ENCODE data around the gene SPTBN5.

Gene SPTBN5

GRCh38 chr15:41873711-41874110 is 20.1 kb downstream of the SPTBN5 start:
- Mint-ChIP-seq H3K9me3 (no peaks in the 10 kb centered on the region), H3K27ac (ENCODE audit: low read depth) (peak overlapping the region; percentile 68), H3K4me3 (no peak overlapping the region), H3K27me3 (no peaks in the 10 kb centered on the region), H3K36me3 (ENCODE audit: insufficient read depth) (no peaks in the 10 kb centered on the region), H3K4me1 (peaks cover 17% of the 10 kb centered on the region)
- ATAC-seq (replicated peaks; ENCODE audit: extremely low read depth, poor library complexity, severe bottlenecking) (no peak), DNase-seq (ENCODE audit: low spot score in 2 of 2) (no peak)

GRCh38 chr15:41872166-41872747 is 21.6 kb downstream of the SPTBN5 start:
- H3K9me3 Mint-ChIP-seq, result no peaks in the 10 kb centered on the region
- no peaks in the 10 kb centered on the region for H3K27me3 Mint-ChIP-seq
- H3K4me1 Mint-ChIP-seq, result peaks cover 17% of the 10 kb centered on the region
- H3K4me3 Mint-ChIP-seq, result no peak overlapping the region
- no peak for ATAC-seq (replicated peaks; ENCODE audit: extremely low read depth, poor library complexity, severe bottlenecking)
- no peaks in the 10 kb centered on the region for H3K36me3 Mint-ChIP-seq (ENCODE audit: insufficient read depth)
- H3K27ac Mint-ChIP-seq (ENCODE audit: low read depth), result peak overlapping the region; percentile 54
- DNase-seq (ENCODE audit: low spot score in 2 of 2), result no peak

GRCh38 chr15:41871175-41871905 is 22.5 kb downstream of the SPTBN5 start:
- no peaks in the 10 kb centered on the region for H3K36me3 Mint-ChIP-seq (ENCODE audit: insufficient read depth)
- ATAC-seq (replicated peaks; ENCODE audit: extremely low read depth, poor library complexity, severe bottlenecking) (no peak), DNase-seq (ENCODE audit: low spot score in 2 of 2) (no peak)
- H3K27me3 Mint-ChIP-seq, result no peaks in the 10 kb centered on the region
- H3K4me1 Mint-ChIP-seq, result peaks cover 17% of the 10 kb centered on the region
- peak overlapping the region; percentile 85 for H3K27ac Mint-ChIP-seq (ENCODE audit: low read depth)
- H3K9me3 Mint-ChIP-seq, result no peaks in the 10 kb centered on the region
- no peak overlapping the region for H3K4me3 Mint-ChIP-seq

GRCh38 chr15:41870689-41871081 is 23.2 kb downstream of the SPTBN5 start:
- Mint-ChIP-seq H3K4me1 (peaks cover 17% of the 10 kb centered on the region), H3K27ac (ENCODE audit: low read depth) (peak overlapping the region; percentile 85), H3K9me3 (no peaks in the 10 kb centered on the region), H3K36me3 (ENCODE audit: insufficient read depth) (no peaks in the 10 kb centered on the region), H3K4me3 (no peak overlapping the region), H3K27me3 (no peaks in the 10 kb centered on the region)
- peak; percentile 97 for ATAC-seq (replicated peaks; ENCODE audit: extremely low read depth, poor library complexity, severe bottlenecking)
- peak in 1 of 2 donors; percentile 45 for DNase-seq (ENCODE audit: low spot score in 2 of 2)

GRCh38 chr15:41869770-41870688 is 23.8 kb downstream of the SPTBN5 start:
- no peak overlapping the region for H3K4me3 Mint-ChIP-seq

GRCh38 chr15:41868321-41868720 is 25.5 kb downstream of the SPTBN5 start:
- Mint-ChIP-seq H3K27me3 (no peaks in the 10 kb centered on the region), H3K4me1 (peaks cover 17% of the 10 kb centered on the region), H3K9me3 (no peaks in the 10 kb centered on the region), H3K27ac (ENCODE audit: low read depth) (no peak overlapping the region), H3K4me3 (no peak overlapping the region), H3K36me3 (ENCODE audit: insufficient read depth) (no peaks in the 10 kb centered on the region)
- DNase-seq (ENCODE audit: low spot score in 2 of 2), result no peak
- ATAC-seq (replicated peaks; ENCODE audit: extremely low read depth, poor library complexity, severe bottlenecking), result no peak

More at GRCh38 chr15:41869770-41870688, 23.8 kb downstream of the SPTBN5 start:
- Mint-ChIP-seq H3K4me1 (peaks cover 17% of the 10 kb centered on the region), H3K27ac (ENCODE audit: low read depth) (peak overlapping the region; percentile 85), H3K27me3 (no peaks in the 10 kb centered on the region), H3K36me3 (ENCODE audit: insufficient read depth) (no peaks in the 10 kb centered on the region), H3K9me3 (no peaks in the 10 kb centered on the region)
- no peak for ATAC-seq (replicated peaks; ENCODE audit: extremely low read depth, poor library complexity, severe bottlenecking)
- DNase-seq (ENCODE audit: low spot score in 2 of 2), result no peak

GRCh38 chr15:41866872-41867579 is 26.8 kb downstream of the SPTBN5 start:
- H3K4me1 Mint-ChIP-seq, result peaks cover 19% of the 10 kb centered on the region
- H3K27me3 Mint-ChIP-seq, result no peaks in the 10 kb centered on the region
- ATAC-seq (replicated peaks; ENCODE audit: extremely low read depth, poor library complexity, severe bottlenecking), result no peak
- no peaks in the 10 kb centered on the region for H3K9me3 Mint-ChIP-seq
- DNase-seq (ENCODE audit: low spot score in 2 of 2), result no peak
- H3K27ac Mint-ChIP-seq (ENCODE audit: low read depth), result no peak overlapping the region
- H3K36me3 Mint-ChIP-seq (ENCODE audit: insufficient read depth), result no peaks in the 10 kb centered on the region
- H3K4me3 Mint-ChIP-seq, result no peak overlapping the region

- Mint-ChIP-seq H3K27me3 (no peaks in the 10 kb centered on the region), H3K36me3 (ENCODE audit: insufficient read depth) (no peaks in the 10 kb centered on the region), H3K27ac (ENCODE audit: low read depth) (no peak overlapping the region), H3K4me1 (peaks cover 18% of the 10 kb centered on the region), H3K9me3 (no peaks in the 10 kb centered on the region), H3K4me3 (no peak overlapping the region)
- no peak for DNase-seq (ENCODE audit: low spot score in 2 of 2)
- no peak for ATAC-seq (replicated peaks; ENCODE audit: extremely low read depth, poor library complexity, severe bottlenecking)
These were observed 27.6 kb downstream of the SPTBN5 start for GRCh38 chr15:41866263-41866703.

GRCh38 chr15:41865490-41866055 is 28.3 kb downstream of the SPTBN5 start:
- Mint-ChIP-seq H3K4me3 (no peak overlapping the region), H3K4me1 (peaks cover 15% of the 10 kb centered on the region), H3K27me3 (no peaks in the 10 kb centered on the region), H3K36me3 (ENCODE audit: insufficient read depth) (peaks cover 2% of the 10 kb centered on the region), H3K9me3 (no peaks in the 10 kb centered on the region), H3K27ac (ENCODE audit: low read depth) (no peak overlapping the region)
- ATAC-seq (replicated peaks; ENCODE audit: extremely low read depth, poor library complexity, severe bottlenecking), result peak; percentile 29
- no peak for DNase-seq (ENCODE audit: low spot score in 2 of 2)

- Mint-ChIP-seq H3K27me3 (no peaks in the 10 kb centered on the region), H3K36me3 (ENCODE audit: insufficient read depth) (peaks cover 2% of the 10 kb centered on the region), H3K9me3 (no peaks in the 10 kb centered on the region), H3K4me3 (no peak overlapping the region), H3K4me1 (peaks cover 17% of the 10 kb centered on the region), H3K27ac (ENCODE audit: low read depth) (peak overlapping the region; percentile 67)
- ATAC-seq (replicated peaks; ENCODE audit: extremely low read depth, poor library complexity, severe bottlenecking) (no peak), DNase-seq (ENCODE audit: low spot score in 2 of 2) (no peak)
These were observed 31.2 kb downstream of the SPTBN5 start for GRCh38 chr15:41862515-41863116.

GRCh38 chr15:41861736-41862356 is 32.0 kb downstream of the SPTBN5 start:
- no peak for ATAC-seq (replicated peaks; ENCODE audit: extremely low read depth, poor library complexity, severe bottlenecking)
- no peak overlapping the region for H3K27ac Mint-ChIP-seq (ENCODE audit: low read depth)

More at GRCh38 chr15:41861736-41862356, 32.0 kb downstream of the SPTBN5 start:
- no peaks in the 10 kb centered on the region for H3K27me3 Mint-ChIP-seq
- DNase-seq (ENCODE audit: low spot score in 2 of 2), result no peak
- no peak overlapping the region for H3K4me3 Mint-ChIP-seq
- H3K4me1 Mint-ChIP-seq, result peaks cover 17% of the 10 kb centered on the region
- no peaks in the 10 kb centered on the region for H3K9me3 Mint-ChIP-seq
- peaks cover 2% of the 10 kb centered on the region for H3K36me3 Mint-ChIP-seq (ENCODE audit: insufficient read depth)
